HG03139 (cell line): Measurements from ENCODE around the gene CTBP2.
"Not testable (repeated sequence)": the region's sequence is repeated elsewhere in the genome, so short reads cannot be mapped to it uniquely, and the experiment has no call there.

Source experiments
- ATAC-seq: cut with Tn5 transposase; IDR thresholded peaks from one replicate; pipeline ENCODE4 v1.9.1; 2021; ENCODE audit not compliant: unreplicated experiment

Gene CTBP2

DNA sequence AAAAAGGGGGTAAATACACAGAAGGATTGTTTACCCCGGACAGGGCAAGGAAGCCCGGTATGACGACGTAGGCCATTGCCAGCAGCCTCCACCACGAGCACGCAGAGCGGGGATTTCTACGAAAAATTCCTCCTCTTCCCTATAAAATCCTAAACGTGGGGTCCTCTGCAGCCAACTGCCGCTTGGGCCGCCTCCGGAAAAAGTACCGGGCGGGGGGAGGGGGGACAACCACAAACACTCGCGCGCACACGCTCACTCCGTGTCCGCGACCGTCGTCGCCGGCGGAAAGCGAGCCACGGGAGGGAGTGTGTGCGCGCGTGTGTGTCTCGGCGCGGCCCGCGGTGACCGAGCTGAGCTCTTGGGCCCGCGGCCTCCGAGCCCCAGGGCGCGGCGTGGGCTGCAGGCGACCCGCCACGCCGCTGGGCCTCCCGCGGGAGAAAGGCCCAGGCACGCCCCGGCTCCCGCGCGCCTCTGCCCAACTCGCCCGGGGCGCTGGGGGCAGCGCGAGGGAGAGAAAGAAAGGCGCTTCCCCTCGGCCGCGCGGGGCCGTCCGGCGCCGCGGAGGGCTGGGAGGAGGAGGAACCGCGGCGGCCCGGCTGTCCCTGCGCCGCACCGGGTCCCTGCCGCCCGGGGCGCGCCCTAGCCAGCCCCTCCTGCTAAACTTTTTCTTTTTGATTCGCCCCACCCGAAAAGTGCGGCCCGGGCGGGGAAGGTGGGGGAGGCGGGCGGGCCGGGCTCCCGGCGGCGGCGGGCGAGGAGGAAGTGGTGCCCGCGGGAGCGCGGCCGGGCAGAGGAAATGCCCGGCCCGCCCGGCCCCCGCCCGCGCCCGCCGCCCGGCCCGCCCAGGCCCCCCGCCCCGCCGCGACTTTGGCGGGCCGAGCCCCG, 1.5 kb downstream of the CTBP2 start:
- ATAC-seq: no peak

DNA sequence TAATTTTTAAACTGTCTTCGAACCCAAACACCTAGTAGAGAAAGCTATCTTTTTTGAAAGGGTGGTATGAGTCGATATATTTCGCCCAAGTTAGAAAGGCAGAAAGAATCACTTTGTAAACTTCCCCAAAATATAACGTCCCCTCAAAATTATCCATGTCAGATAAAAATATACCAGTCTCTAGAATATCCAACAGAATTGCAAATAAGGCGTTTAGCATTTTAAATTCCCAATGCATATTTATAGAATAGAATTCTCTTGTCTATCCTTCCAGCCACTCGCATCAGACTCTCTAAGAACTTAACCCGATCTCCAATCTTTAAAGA, 2.1 kb downstream of the CTBP2 start:
- ATAC-seq: no peak

DNA sequence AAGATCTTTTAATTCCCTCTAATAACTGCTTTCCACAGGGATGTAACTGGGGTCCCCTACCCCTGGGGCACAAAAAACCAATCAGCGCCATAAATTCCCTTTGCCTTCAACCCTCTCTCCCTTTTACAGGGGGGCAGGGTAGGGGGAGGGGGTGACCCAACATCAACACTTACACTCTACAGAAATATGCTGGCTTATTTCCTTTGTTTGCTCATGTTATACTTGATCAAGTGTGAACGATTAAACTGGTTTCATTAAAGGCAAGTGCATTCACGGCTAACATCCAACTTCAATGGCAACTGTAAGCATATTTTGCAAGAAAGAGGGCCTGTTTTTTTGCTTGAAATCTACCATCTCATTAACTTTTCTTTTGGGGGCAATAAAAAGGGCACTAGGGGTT, 2.9 kb downstream of the CTBP2 start:
- ATAC-seq: no peak

DNA sequence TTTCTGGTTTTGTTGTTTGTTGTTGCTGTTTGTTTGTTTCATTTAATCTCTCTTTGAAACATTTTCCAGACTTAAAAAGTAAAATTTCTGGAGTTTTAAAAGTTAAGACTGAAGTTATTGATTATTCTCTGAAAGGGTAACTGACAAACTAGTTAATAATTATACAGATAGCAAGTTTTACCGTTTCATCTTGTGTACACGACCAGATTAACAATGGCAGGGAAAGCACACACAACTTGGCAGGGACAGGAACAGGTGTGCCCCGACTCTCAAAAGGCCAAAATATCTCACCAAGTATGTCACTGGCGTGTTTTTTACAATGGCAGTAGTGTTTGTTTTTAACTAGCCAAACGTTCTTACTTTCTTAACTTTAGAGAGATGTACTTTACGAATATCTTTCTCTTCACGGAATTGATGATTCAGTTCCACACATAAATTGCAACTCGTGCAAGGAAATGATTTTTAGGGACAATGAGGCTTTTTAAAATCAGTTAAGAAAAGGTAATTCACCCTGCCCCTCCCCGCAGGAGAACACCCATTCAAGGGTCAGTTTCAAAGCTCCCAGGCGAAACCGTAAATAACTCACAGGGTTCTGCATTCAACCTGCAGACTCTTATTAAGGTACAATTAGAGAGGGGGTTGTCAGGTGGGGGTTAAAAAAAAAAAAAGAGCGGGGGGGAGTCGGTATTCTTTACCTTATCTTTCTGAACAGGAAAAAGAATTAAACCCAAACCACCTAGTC, 3.5 kb downstream of the CTBP2 start:
- no peak for ATAC-seq

DNA sequence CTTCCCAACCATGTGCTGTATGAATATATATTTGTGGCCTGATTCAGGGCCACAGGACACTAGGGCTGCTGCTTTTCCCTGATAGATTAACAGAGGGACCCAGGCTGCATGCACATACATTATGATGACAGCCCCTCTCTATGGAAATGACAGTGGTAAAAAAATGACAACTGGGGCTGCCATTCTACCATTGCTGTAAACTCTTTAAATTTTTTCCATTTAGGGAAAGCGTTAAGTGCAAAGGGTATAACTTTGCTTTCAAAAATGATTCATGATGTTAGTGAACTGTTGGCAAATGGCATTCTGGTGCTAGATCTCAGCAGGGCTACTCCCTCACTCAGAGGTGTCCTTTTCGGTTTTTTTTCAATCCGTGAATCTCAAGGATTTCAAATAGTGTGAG, 4.2 kb downstream of the CTBP2 start:
- no peak for ATAC-seq

DNA sequence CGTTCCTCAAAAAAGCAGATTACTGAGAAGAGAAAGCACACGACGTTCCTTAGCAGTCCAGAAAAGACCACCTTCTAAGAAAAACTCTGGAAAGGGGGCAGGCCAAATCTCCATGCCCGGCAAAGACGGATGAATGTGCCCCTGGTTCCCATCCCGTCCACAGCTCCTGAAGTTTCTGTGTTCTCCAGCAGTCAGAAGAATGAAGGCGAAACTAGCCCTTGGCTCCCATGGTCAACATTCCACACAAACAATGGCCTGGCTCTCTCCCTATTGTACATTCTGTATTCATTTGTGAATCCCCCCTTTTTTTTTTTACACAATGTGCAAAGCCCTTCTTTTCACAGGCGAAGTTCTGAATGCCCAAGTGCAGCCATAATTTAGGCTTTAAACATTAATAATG, 5.3 kb downstream of the CTBP2 start:
- no peak for ATAC-seq

DNA sequence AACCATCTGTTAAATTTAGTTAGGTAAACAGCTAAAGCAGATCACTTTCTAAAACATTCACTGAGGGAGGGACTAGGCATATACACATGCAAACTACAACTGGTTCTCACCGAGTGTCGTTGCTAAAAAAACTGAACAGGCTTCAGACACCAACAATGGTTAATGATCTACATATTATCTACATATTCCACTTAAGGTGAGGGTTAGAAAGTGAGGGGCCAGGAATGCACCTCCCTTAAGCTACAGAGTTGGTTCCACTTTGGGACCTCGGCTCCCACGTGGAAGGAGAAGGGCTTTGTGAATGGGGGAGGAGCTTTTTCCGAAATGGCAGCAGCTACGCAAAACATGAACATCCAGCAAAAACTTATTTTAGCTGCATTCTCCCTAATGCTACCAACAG, 5.8 kb downstream of the CTBP2 start:
- ATAC-seq: no peak

DNA sequence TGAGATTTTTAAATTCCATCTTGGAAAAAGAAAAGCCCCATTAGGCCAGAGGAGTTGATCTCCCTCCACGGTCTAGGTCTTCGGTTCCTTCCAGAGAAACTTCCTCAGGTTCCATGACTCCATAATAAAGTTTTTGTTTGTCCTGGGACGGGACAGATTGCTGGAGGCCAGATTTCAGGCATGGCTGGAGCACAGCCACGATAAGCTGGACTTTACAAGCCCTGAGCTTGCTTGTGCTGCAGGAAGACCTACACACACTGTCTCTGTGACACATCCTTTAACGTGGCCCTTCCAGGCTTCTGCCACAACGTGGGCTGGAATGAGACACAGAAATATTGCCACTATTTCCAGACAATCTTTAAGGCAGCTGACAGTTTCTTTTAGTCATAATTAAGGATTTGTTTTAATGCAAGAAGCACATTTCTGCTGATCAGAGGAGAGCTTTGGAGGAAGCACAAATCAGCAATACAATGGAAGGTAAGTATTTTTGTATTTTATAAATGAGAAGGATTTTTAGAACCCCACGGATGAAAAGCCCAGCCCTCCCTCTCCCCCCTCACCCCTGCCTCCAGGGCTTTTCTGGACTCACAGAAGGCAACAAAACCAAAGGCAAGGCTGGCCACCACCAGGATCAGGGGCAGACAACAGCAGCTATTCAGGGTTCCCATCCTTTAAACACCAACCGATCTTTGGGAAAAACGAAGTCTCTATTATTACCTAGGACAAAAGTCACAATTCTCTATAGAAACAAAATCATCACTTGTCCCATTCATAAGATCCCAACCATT, 6.5 kb downstream of the CTBP2 start:
- ATAC-seq: no peak

DNA sequence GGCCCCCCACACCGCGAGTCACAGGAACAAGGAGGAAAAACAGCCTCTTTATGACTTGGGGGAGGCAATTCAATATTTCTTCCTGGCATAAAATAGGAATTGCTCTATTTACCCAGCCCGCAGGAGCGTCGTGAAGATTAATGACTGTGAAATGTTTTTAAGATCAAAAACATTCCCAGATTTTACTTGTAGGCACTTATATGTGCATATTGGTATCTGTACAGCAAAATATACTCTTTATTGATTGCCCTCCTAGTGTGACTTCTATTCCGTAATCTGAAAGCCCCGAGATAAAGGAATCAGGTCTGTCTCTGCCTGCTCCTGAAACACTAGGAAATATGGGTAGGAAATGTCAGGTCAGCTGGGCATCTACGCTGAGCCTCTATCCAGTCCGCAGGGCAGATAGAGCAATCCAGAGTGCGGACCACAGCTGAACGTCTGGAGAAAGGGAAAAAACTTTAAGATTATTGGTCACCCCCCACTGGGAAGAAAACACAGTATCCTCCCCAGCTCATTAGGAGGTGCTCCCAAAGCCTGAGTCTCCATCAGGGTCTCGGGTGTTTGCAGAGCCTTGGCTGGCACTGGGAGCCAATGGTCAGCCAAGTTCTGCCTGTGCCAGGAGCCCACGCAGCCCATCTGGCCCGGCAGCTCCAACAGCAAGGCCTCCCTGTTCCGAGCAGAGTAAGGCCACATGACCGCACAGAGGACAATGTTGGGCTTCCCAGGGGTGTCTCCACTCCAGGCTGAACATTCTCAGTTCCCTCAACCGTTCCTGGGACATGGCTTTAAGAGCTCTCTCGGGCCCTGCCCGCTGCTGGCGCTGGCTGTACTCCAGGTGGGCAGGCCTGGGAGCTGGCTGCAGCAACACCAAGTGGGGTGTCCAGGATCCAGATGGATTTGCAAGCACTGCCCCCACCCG, 7.7 kb downstream of the CTBP2 start:
- no peak for ATAC-seq

DNA sequence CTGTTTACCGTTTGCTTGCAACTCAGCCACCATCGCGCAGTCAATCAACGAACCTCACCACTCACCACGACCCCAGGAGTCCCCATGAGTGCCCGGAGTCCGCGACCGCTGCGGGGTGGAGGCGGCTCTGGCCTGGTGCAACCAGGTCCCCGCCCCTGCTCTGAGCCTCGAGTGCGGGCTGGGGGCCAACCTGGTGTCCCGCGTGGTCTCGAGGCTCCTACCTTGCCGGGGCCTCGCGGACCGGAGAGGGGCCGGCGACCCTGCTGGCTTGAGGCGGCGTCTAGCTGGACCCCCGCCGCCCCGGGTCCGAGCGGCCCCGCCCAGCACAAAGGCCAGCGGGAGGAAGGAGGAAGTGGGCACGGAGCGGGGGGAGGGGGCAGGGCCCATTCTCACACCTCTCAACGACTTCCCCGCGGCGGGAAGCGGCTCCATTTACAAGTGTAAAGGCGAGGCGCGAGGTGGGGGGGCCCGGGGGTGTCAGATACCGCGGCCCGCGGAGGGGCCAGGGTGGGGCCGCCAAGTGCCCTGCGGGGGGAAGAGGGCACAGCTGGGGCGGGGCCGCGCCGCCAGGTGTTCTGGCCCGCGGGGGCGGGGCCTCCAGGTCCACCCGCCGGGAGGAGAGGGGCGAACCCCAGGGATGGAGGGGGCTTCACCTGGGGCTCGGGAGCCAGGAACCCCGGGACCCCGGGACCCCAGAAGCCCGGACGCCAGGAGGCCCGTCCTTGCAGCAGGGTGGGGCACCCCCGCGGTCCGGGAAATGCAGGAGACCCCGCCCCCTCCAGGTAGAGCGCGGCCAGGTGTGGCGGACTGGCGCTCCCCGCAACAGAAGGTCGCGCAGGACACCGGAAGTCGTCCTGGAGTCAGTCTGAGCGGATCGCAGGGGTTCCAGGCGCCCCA, 8.6 kb downstream of the CTBP2 start:
- no peak for ATAC-seq

DNA sequence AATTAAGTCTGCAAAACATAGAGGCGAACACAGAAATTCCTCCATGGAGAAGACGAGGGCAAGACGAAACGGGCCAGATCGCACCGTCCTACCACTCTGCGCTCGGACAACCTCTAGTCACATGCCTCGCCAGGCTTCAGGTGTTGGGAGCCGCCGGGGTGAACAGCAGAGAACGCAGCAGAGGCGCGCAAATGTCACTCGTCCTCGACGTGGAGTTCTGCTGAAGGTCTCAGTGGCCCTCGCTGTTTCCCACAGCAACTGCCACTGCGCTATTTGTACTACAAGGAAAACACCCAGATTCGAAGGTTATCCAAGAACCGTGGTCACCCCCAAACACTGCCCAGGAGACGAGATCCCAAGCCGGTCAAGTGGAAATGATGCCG, 9.2 kb downstream of the CTBP2 start:
- no peak for ATAC-seq

DNA sequence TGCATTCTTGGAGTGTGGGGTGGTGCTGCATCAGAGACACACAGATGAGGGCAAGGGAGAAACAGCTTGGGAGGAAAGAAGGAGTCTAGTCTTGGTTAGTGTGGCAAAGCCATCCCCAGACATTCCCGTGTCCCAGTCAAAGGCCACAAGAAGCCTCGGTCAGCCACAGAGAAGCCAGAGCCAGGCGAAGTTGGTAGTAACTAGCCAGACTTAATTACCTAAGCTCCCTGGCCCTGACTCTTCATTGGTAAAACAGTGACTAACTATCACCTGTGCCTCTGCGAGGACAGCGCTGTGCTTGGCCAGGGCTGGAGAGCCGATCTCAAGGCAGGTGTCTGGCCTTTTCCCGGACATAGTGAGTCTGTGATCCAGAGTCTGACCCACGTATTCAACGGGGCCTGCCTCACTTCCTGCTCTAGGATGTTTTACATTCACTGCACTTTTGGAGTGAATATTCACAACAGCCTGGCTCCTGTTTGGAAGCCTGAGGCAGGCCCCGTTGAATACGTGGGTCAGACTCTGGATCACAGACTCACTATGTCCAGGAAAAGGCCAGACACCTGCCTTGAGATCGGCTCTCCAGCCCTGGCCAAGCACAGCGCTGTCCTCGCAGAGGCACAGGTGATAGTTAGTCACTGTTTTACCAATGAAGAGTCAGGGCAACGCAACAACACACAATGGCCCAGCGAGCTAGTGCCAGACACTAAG, 9.8 kb downstream of the CTBP2 start:
- not testable (repeated sequence) for ATAC-seq

DNA sequence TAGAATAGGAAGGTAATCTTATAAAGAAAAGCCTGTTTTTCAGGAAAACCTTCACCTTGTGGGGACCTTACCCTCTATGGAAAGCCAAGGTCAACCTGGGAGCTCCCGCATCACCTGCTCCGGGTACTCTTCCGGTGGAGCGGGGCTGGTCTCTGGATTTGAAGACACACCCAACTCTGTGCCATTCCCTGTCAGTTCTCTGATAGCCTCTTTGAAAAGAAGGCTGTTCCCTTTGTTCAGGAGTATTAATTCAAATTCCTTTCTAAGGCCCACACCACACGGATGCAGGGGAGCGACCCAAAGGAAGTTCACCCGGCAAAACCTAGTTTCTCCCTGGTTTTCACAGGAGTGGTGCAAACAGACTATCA, 10.7 kb downstream of the CTBP2 start:
- no peak for ATAC-seq

DNA sequence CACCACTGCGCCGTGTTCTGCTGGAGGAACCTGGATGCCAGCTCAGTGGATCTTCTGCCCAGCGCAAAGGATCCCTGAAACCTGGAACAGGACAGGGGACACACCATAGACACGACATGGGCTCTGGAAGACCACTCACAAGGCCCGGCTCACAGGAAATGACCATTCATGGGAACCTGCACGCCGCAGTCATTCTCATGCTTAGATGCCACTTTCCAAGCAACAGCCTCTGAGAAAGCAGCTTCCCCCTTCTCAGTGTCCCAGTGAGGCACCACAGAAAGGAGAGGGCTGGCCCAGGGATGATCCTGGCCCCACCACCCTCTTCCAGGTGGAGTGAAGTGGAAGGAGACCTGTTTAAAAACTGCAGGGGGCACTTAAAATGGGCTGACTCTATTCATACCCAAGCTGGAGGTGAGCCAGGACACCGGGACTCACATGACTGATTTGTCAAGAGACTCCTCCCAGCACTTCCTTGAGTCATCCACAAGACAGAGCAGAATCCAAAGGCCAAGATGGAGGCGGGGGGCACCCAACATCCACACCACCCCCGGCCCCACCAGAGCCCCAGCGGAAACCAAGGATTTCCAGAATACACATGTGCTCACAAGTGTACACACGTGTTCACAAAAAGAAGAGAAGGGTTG, 11.2 kb downstream of the CTBP2 start:
- ATAC-seq: no peak

DNA sequence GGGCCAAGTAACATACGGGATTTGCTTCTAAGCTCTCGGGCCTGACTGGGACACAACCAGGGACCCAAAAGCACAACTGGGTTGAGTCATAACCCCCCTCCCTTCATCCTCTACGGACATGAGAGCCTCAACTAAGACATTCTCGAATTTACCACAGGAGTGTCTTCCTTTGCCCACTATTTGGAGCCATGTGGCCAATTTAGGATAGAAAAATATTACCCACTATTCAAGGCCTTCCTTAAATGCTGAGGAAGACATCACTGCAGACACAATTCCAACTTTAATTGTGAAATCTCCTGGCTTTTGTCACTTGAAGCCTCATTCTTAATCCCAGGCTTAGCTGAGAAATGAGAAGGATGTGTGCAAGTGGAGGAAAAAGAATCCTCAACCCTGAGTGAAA, 11.8 kb downstream of the CTBP2 start:
- ATAC-seq: no peak

DNA sequence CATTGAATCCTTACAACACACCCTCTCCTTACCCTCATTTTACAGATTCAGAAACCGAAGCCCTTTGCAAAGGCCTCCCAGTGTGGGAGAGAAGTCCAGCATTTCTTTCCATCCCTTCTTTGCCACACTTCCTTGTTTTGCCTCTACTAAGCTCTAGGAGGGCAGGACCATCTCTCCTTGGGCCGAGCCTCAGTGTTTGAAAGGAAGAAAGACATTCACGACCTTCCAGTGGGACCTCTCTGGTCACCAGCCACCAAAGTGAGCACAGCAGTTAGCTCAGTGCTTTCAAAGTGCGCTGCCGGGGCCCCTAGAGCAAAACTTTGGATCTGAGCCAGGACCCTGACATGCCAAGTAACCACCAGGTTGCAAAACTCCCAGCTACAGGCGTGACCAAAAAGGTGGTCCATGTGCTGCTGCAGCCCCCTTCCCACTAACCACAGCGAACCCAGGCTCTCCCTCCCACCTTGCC, 12.4 kb downstream of the CTBP2 start:
- no peak for ATAC-seq

DNA sequence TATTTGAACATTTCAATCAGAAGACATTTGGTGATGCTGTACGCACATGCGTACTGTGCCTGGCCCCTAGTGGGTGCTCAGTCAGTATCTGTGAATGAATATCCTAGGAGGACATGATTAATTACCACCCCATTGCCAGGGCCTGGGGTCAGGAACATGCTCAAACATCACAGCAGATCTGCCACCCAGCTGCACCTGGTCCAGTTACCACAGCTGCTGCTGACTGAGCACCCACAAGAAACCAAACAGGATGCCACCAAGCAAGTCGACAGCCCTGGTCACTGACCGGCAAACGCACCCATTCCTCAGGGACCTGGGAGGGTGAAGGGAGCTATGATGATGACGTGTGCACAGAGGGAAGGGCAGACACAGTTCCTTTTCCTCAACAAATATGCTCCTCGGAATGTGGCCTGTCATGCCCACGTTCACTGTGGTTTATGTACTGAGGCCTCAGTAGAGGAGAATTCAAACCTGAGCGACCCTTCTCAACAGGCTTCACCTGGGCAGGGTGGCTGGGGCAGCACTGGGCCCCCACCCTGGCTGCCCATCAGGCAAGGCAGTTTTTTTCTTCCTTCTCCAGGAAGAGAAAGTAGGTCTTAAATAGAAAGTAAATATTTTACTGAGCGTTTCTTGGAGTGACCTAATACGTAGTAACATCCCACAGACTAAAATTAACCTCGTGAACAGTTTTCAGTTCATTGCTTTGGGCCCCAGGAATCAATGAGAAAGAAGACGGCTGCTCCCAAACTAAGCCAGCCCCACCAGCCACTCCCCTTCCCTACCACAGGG, 13.4 kb downstream of the CTBP2 start:
- no peak for ATAC-seq

DNA sequence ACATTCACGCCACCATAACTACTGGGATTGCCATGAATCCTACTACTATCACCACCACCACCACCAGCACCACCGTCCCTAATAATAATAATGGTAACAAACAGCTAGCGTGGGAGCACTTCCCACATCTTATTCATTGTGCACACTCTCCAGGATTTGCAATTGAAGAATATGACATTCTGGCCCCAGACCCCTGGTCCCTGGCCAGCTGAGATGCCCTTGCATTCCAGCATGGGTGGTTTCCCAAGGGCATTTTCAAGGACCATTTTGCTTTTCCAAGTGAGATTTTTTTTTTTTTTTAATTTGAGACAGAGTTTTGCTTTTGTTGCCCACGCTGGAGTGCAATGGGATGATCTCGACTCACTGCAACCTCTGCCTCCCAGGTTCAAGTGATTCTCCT, 14.7 kb downstream of the CTBP2 start:
- no peak for ATAC-seq
